Activated T-cell treated with anti-CD3 and anti-CD28 coated beads, Interleukin-2, amount 50 U/mL, for 4 hours (primary cell): Measurements from ENCODE around the gene PMM2. TPM values are rescaled to one million over a fixed set of nuclear protein-coding genes. Genes with fewer than 3 reads are reported as not detected.

Source experiments
- ATAC-seq, 2 donors: fragments of 200-7000 bp; cut with Tn5 transposase; one replicate each; pipeline ENCODE4 v1.10.0; 2021
- DNase-seq: peaks from one replicate; pipeline ENCODE4 v3.0.0-alpha.2; 2020
- H3K27me3 Mint-ChIP-seq: one replicate; pipeline ENCODE4 v1.8.0; 2021; ENCODE audit warnings: low read depth, mixed read lengths
- H3K36me3 Mint-ChIP-seq: one replicate; pipeline ENCODE4 v1.8.0; 2022; ENCODE audit warnings: mixed read lengths; ENCODE audit not compliant: insufficient read depth
- H3K4me1 Mint-ChIP-seq: one replicate; pipeline ENCODE4 v1.8.0; 2021; ENCODE audit warnings: low read depth, mixed read lengths
- H3K4me3 Mint-ChIP-seq: one replicate; pipeline ENCODE4 v1.8.0; 2021; ENCODE audit warnings: mild to moderate bottlenecking, moderate library complexity, mixed read lengths
- H3K9me3 Mint-ChIP-seq: one replicate; pipeline ENCODE4 v1.8.0; 2021; ENCODE audit warnings: mixed read lengths
- total RNA-seq, 3 donors: library from RNA; stranded (reverse); gene quantifications; one replicate each; pipeline ENCODE4 v1.2.1, GENCODE V29; 2021

The PMM2 gene
- total RNA-seq, 3 donors from 2014 or later, result 85.4 to 95.5 (median 89.6) TPM

GRCh38 chr16:8859913-8860881 lies 62.6 kb downstream of the PMM2 start:
- no peaks in the 10 kb centered on the region for H3K27me3 Mint-ChIP-seq
- H3K4me1 Mint-ChIP-seq, result peaks cover 21% of the 10 kb centered on the region
- no peak for DNase-seq
- H3K9me3 Mint-ChIP-seq, result no peaks in the 10 kb centered on the region
- peaks cover 15% of the 10 kb centered on the region for H3K36me3 Mint-ChIP-seq
- ATAC-seq, result no peak
- no peak overlapping the region for H3K4me3 Mint-ChIP-seq

GRCh38 chr16:8861563-8862308 lies 64.1 kb downstream of the PMM2 start:
- peaks cover 8% of the 10 kb centered on the region for H3K36me3 Mint-ChIP-seq
- H3K27me3 Mint-ChIP-seq, result no peaks in the 10 kb centered on the region
- H3K9me3 Mint-ChIP-seq, result no peaks in the 10 kb centered on the region
- H3K4me3 Mint-ChIP-seq, result no peak overlapping the region
- peaks cover 25% of the 10 kb centered on the region for H3K4me1 Mint-ChIP-seq
- DNase-seq (no peak), ATAC-seq (no peak)

GRCh38 chr16:8862309-8863130 lies 64.9 kb downstream of the PMM2 start:
- ATAC-seq, result no peak
- peaks cover 31% of the 10 kb centered on the region for H3K4me1 Mint-ChIP-seq
- H3K27me3 Mint-ChIP-seq, result no peaks in the 10 kb centered on the region
- no peak for DNase-seq
- no peaks in the 10 kb centered on the region for H3K9me3 Mint-ChIP-seq
- no peak overlapping the region for H3K4me3 Mint-ChIP-seq
- peaks cover 8% of the 10 kb centered on the region for H3K36me3 Mint-ChIP-seq

GRCh38 chr16:8863594-8864424 lies 66.2 kb downstream of the PMM2 start:
- no peak for ATAC-seq
- H3K27me3 Mint-ChIP-seq, result no peaks in the 10 kb centered on the region
- H3K9me3 Mint-ChIP-seq, result no peaks in the 10 kb centered on the region
- DNase-seq, result no peak
- peaks cover 35% of the 10 kb centered on the region for H3K4me1 Mint-ChIP-seq
- H3K36me3 Mint-ChIP-seq, result peaks cover under 1% of the 10 kb centered on the region
- H3K4me3 Mint-ChIP-seq, result no peak overlapping the region

DNA sequence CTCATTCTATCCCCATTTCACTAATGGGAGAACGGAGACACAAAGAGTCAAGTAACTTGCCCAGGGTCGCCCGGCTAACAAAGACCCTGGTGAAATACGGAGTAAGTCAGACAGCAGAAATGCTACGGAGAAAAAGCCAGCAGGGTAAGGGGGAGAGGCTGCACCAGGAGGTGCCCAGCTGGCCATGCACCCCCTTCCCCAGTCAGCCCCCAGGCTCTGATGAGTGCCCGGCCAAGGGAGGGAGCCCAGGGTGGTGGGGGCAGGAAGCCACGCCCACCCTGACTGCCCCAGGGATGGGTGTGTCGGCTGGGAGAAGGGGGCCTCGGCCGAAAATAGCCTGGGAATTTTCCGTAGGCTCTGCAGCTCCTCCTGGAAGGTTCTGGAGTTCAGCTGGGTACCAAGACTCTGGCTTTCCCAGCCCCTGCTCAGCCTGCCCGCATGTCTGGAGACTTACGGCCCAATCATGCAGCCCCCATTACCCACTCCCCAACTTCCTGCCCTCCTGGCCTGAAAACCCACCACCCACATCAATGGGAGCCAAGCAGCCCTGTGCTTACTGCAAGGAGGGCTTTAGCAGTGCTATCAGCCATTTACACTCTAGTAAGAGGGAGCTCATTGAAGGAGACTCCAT lies 67.0 kb downstream of the PMM2 start:
- ATAC-seq, result no peak
- H3K4me3 Mint-ChIP-seq, result no peak overlapping the region
- H3K9me3 Mint-ChIP-seq, result no peaks in the 10 kb centered on the region
- no peaks in the 10 kb centered on the region for H3K36me3 Mint-ChIP-seq
- no peak for DNase-seq
- H3K4me1 Mint-ChIP-seq, result peaks cover 40% of the 10 kb centered on the region
- no peaks in the 10 kb centered on the region for H3K27me3 Mint-ChIP-seq

- no peak for DNase-seq
- peaks cover 43% of the 10 kb centered on the region for H3K4me1 Mint-ChIP-seq
- ATAC-seq, result no peak
- H3K27me3 Mint-ChIP-seq, result no peaks in the 10 kb centered on the region
- no peaks in the 10 kb centered on the region for H3K9me3 Mint-ChIP-seq
- no peaks in the 10 kb centered on the region for H3K36me3 Mint-ChIP-seq
- no peak overlapping the region for H3K4me3 Mint-ChIP-seq
Observed at GRCh38 chr16:8865145-8865882, 67.7 kb downstream of the PMM2 start.

DNA sequence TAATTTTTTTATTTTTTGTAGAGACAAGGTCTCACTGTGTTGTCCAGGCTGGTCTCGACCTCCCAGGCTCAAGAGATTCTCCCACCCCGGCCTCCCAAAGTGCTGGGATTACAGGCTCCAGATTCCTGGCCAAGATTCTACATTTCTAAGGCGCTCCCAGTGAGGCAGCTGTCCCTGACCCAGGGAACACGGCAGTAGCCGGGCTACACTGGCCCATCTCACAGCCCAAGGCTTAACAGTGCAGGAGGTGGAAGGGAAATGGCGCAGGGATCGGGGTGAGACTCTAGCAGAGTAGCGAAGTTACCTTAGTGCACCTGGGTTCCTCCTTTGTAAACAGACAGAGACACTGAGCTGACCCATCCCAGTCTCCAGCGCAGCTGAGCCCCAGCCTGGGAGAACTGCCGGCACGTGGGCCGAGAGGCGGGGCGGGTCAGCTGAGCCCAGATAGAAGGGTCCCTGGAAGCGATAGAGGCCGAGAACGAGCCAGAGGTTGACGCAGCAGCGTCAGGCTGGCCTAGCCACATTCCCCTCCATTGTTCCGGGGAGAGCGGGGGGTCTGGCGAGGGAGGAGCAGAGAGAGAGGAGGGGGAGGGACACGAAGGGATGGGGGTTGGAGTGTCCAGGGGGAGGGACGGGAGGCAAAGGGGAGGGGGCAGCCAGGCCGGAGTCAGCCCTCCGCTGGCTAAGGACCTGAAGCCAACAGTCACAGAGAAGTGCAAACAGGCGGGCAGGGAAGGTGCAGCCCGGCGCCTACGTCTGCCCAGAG lies 68.7 kb downstream of the PMM2 start:
- DNase-seq, result no peak
- Mint-ChIP-seq H3K4me1 (peaks cover 51% of the 10 kb centered on the region), H3K36me3 (no peaks in the 10 kb centered on the region), H3K27me3 (no peaks in the 10 kb centered on the region), H3K4me3 (peak overlapping the region; percentile 44), H3K9me3 (no peaks in the 10 kb centered on the region)
- ATAC-seq, result no peak

- Mint-ChIP-seq H3K4me3 (peak overlapping the region; percentile 91), H3K9me3 (no peaks in the 10 kb centered on the region), H3K27me3 (no peaks in the 10 kb centered on the region), H3K36me3 (no peaks in the 10 kb centered on the region), H3K4me1 (peaks cover 52% of the 10 kb centered on the region)
- ATAC-seq (no peak), DNase-seq (no peak)
Observed at GRCh38 chr16:8866884-8867215, 69.2 kb downstream of the PMM2 start.

DNA sequence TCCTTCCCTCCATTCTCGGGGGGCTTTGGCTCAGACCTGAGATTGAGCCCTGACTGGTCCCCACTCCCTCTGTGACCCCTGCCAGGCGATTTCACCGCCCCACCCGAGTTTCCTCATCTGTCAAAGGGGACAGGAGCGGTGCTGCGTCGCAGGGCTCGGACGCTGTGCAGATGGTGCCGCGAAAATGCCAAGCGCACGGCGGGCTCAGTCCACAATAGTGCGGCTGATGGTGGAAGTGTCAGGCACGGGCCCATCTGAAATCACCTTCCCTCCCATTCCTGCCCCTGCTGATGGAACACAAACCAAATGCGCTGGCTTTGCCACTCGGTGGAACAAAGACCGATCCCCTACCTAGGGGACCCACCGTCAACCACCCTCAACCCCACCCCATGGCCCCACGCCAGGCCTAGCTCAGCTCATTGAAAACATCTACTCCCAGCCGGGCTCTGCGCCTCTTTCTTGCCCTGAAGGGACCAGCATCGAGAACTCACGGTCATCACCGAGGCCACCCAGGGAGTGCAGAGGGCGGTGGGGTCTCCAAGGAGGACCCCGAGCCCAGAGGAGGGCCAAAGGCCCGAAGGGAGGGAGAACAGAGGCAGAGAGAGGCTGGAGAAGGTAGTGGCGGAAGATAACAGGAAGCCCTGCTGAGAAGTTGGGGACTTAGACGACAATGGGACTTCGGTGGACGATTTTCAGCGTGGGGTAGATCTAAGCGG lies 69.7 kb downstream of the PMM2 start:
- Mint-ChIP-seq H3K36me3 (no peaks in the 10 kb centered on the region), H3K4me1 (peaks cover 48% of the 10 kb centered on the region), H3K4me3 (peak overlapping the region; percentile 91), H3K9me3 (no peaks in the 10 kb centered on the region), H3K27me3 (no peaks in the 10 kb centered on the region)
- ATAC-seq, result peak in 1 of 2 donors; percentile 0
- no peak for DNase-seq

DNA sequence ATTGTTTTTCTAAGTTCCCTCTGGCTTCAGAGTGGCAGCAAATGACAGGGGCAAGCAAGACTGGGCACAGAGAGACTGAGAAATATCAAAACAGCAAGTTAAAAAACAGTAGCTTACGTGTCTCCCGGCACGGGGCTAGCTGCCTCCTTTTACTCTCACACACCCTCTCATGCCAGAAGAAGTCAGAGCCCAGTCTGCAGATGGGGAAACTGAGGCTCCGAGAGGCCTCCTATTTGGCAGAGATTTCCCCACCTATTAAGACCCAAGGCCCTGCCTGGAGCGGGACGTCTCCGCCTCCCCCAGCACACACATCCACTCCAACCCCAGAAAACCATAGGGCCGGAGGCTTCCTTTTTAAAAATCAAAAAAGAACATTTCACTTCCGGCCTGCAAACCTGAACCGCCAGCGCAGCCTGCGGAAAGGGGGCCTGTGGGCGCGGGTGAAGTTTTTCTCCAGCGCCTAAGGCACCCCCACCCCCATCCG lies 70.3 kb downstream of the PMM2 start:
- Mint-ChIP-seq H3K9me3 (no peaks in the 10 kb centered on the region), H3K27me3 (no peaks in the 10 kb centered on the region), H3K4me1 (peaks cover 48% of the 10 kb centered on the region), H3K36me3 (no peaks in the 10 kb centered on the region), H3K4me3 (peak overlapping the region; percentile 91)
- DNase-seq, result no peak
- ATAC-seq, result peak; percentile 1

GRCh38 chr16:8868416-8869211 lies 71.0 kb downstream of the PMM2 start, which contains the start of gene CARHSP1:
CARHSP1 (minus strand) TSS chr16:8869006; CDS start chr16:8859328, 9,678 bp downstream.
- H3K9me3 Mint-ChIP-seq, result no peaks in the 10 kb centered on the region
- ATAC-seq, result peak; percentile 76 to 77
- peak within 1 kb of the TSS; percentile 91 for H3K4me3 Mint-ChIP-seq
- H3K4me1 Mint-ChIP-seq, result peaks cover 48% of the 10 kb centered on the region
- DNase-seq, result peak; percentile 75
- H3K27me3 Mint-ChIP-seq, result no peaks in the 10 kb centered on the region
- no peaks in the 10 kb centered on the region for H3K36me3 Mint-ChIP-seq
